ENCODE results near the gene SLX4IP. TPM values are rescaled to one million over a fixed set of nuclear protein-coding genes. Genes with fewer than 3 reads are reported as not detected.

SLX4IP gene
- total RNA-seq, result 4.0 and 4.7 TPM in 2 replicates

DNA sequence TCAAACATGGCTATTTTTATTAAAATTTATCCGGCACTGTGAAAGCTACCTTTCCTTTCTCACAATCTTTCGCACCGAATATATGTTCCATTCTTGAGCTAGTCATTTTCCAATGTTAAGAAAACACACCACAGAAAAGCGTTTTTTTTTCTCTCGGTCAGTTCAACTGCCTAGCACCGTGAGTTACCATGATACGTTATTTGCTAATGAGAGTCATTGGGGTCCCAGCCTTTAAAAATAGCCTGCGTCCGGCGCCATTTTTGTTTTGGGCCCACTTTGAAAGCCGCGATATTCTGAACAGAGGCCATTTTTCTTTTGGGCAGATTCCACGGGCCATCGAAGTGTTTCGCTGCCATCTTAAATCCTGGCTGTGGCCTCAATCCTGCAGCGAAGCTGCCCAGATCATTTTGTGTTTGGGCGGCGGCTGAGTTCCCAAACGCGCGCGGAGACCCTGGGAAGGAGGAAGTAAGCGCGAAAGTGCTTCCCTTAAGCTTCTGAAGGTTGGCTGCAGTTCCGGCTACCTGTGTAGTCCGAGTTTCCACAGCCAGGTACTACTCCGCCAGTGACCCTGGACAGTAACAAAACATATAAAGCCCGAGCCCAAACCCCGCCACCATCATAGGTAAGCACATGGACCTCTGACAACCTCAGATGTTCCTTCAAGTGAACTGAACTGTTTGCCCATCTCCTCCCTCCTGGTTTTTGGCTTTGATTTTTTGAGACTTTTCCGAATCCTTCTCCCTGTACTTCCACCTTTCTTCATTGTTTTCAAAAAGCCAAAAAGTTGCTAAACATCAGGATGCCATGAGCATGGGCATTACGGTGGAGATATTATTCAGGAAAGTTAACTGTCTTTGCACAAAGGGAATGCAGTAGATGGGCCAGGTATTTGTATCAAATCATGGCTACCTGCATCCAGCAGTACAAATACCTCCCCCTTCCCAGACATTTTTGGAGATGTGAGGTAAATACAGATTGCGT, at the start of gene SLX4IP:
Gene SLX4IP (plus strand): TSS at position 474 of the 981 bp plus-strand sequence. CDS start 22,900 bp downstream, outside the sequence.
- Histone ChIP-seq H3K4me1 (ENCODE audit: insufficient read depth, low read length) (peaks cover 11% of the 10 kb centered on the region), H2AFZ (ENCODE audit: low read length) (peak within 1 kb of the TSS; percentile 97), H3K4me2 (ENCODE audit: insufficient read depth, low read length) (peak within 1 kb of the TSS; percentile 96), H4K20me1 (ENCODE audit: insufficient read depth, low read length) (no peaks in the 10 kb centered on the region), H3K79me2 (ENCODE audit: insufficient read depth, low read length) (peaks cover 47% of the 10 kb centered on the region), H3K4me3 (ENCODE audit: insufficient read depth, low read length) (peak within 1 kb of the TSS; percentile 93), H3K27me3 (ENCODE audit: insufficient read depth, low read length) (no peaks in the 10 kb centered on the region), H3K36me3 (ENCODE audit: insufficient read depth, low read length) (no peaks in the 10 kb centered on the region), H3K9me3 (ENCODE audit: low read depth, low read length) (no peaks in the 10 kb centered on the region), H3K27ac (ENCODE audit: low read depth, low read length) (peak within 1 kb of the TSS; percentile 96)
- TF ChIP-seq CTCF (IDR thresholded peaks at IDR 0.05; ENCODE audit: extremely low read depth, low read depth, low read length), result no peak
- peak; percentile 90 for DNase-seq (ENCODE audit: insufficient read length, low spot score, missing footprints)

DNA sequence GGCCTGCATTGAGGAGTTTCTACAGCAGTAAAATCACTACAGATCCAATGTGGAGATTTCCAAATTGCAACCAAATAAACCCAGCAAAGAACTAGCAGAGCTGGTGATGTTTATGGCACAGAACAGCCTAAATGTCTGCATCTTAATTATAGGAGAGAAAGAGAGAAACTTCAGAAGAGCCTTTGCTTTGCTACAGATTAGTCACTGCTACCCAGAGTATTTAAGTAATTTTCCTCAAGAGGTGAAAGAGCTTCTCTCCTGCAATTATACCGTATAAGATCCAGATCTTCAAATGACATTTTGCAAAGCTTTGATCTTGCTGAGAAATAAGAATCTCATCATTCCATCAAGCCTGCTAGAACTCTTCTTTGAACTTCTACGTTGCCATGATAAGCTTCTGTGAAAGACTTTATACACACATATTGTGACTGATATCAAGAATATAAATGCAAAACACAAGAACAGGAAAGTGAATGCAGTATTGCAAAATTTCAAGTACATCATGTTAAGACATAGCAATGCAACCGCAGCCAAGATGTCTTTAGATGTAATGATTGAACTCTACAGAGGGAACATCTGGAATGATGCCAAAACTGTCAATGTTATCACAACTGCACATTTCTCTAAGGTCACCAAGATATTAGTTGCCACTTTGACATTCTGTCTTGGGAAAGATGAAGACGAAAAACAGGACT, 49.1 kb upstream of the SLX4IP start:
- no peak for TF ChIP-seq CTCF (IDR thresholded peaks at IDR 0.05; ENCODE audit: extremely low read depth, low read depth, low read length)
- no peaks in the 10 kb centered on the region for H4K20me1 ChIP-seq (ENCODE audit: insufficient read depth, low read length)
- no peaks in the 10 kb centered on the region for H3K4me1 ChIP-seq (ENCODE audit: insufficient read depth, low read length)
- H3K9me3 ChIP-seq (ENCODE audit: low read depth, low read length), result no peaks in the 10 kb centered on the region
- no peak for DNase-seq (ENCODE audit: insufficient read length, low spot score, missing footprints)
- H3K79me2 ChIP-seq (ENCODE audit: insufficient read depth, low read length), result no peaks in the 10 kb centered on the region
- no peak overlapping the region for H3K4me2 ChIP-seq (ENCODE audit: insufficient read depth, low read length)
- no peak overlapping the region for H3K4me3 ChIP-seq (ENCODE audit: insufficient read depth, low read length)
- no peaks in the 10 kb centered on the region for H3K27me3 ChIP-seq (ENCODE audit: insufficient read depth, low read length)
- no peak overlapping the region for H2AFZ ChIP-seq (ENCODE audit: low read length)
- H3K36me3 ChIP-seq (ENCODE audit: insufficient read depth, low read length), result no peaks in the 10 kb centered on the region
- H3K27ac ChIP-seq (ENCODE audit: low read depth, low read length), result no peak overlapping the region

GRCh38 chr20:10387686-10388085, 47.4 kb upstream of the SLX4IP start:
- DNase-seq (ENCODE audit: insufficient read length, low spot score, missing footprints), result no peak
- Histone ChIP-seq H3K4me1 (ENCODE audit: insufficient read depth, low read length) (no peaks in the 10 kb centered on the region), H3K9me3 (ENCODE audit: low read depth, low read length) (no peaks in the 10 kb centered on the region), H3K4me2 (ENCODE audit: insufficient read depth, low read length) (no peak overlapping the region), H3K4me3 (ENCODE audit: insufficient read depth, low read length) (no peak overlapping the region), H3K36me3 (ENCODE audit: insufficient read depth, low read length) (no peaks in the 10 kb centered on the region), H4K20me1 (ENCODE audit: insufficient read depth, low read length) (no peaks in the 10 kb centered on the region), H3K79me2 (ENCODE audit: insufficient read depth, low read length) (no peaks in the 10 kb centered on the region), H3K27me3 (ENCODE audit: insufficient read depth, low read length) (no peaks in the 10 kb centered on the region), H2AFZ (ENCODE audit: low read length) (no peak overlapping the region), H3K27ac (ENCODE audit: low read depth, low read length) (no peak overlapping the region)
- TF ChIP-seq CTCF (IDR thresholded peaks at IDR 0.05; ENCODE audit: extremely low read depth, low read depth, low read length), result no peak

DNA sequence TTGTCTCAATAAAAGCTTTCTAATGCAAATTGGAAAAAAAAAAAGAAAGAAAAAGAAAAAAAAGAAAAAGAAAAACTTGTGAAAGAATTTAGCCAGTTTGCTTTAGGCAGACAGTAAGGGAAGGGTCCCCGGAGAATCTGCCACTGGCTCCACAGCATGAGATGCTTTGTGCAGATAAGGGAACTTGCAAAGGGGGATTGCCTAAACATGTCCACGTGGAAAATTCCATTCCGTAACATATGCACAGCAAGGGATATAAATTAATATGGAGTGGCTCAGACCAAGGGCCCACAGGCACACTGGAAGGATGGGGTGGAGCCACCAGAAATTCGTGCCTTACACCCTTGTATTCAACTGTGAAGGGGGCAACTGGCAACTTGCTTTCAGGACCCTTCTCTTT, 46.5 kb upstream of the SLX4IP start:
- no peak for DNase-seq (ENCODE audit: insufficient read length, low spot score, missing footprints)
- Histone ChIP-seq H3K4me1 (ENCODE audit: insufficient read depth, low read length) (no peaks in the 10 kb centered on the region), H3K27me3 (ENCODE audit: insufficient read depth, low read length) (no peaks in the 10 kb centered on the region), H3K9me3 (ENCODE audit: low read depth, low read length) (no peaks in the 10 kb centered on the region), H3K79me2 (ENCODE audit: insufficient read depth, low read length) (no peaks in the 10 kb centered on the region), H3K36me3 (ENCODE audit: insufficient read depth, low read length) (no peaks in the 10 kb centered on the region), H2AFZ (ENCODE audit: low read length) (no peak overlapping the region), H3K4me2 (ENCODE audit: insufficient read depth, low read length) (no peak overlapping the region), H3K4me3 (ENCODE audit: insufficient read depth, low read length) (no peak overlapping the region), H4K20me1 (ENCODE audit: insufficient read depth, low read length) (no peaks in the 10 kb centered on the region), H3K27ac (ENCODE audit: low read depth, low read length) (no peak overlapping the region)
- TF ChIP-seq CTCF (IDR thresholded peaks at IDR 0.05; ENCODE audit: extremely low read depth, low read depth, low read length), result no peak
